Omental fat pad (tissue), 4 donors: ENCODE data around the gene FXR2. TPM values are rescaled to one million over a fixed set of nuclear protein-coding genes. Genes with fewer than 3 reads are reported as not detected.
"Not testable (repeated sequence)": the region's sequence is repeated elsewhere in the genome, so short reads cannot be mapped to it uniquely, and the experiment has no call there.

Source experiments
- ATAC-seq: fragments of 150-250 bp; one replicate; pipeline ENCODE4 v1.9.1; 2016; ENCODE audit warnings: mild to moderate bottlenecking, moderate library complexity; ENCODE audit not compliant: low FRiP score
- DNase-seq: peaks from one replicate; pipeline ENCODE4 v3.0.0-alpha.2; 2019; ENCODE audit warnings: low spot score
- total RNA-seq, 4 donors: library from RNA; depleted of rRNA; stranded (reverse); fragments of >200 nt; gene quantifications; one replicate each; pipeline ENCODE4 v1.1.0, GENCODE V29; 2016
- TF ChIP-seq, protein P1 (sequence below), 3 donors: fragments of 450-650 bp; IDR thresholded peaks; one replicate each; pipeline ENCODE4 v1.5.1; 2016 to 2017; ENCODE audit warnings: antibody characterized with exemption in 3 of 3, mild to moderate bottlenecking in 3 of 3, moderate library complexity in 2 of 3

The FXR2 gene
- total RNA-seq, 4 donors from 2014 or later, result 17.8 to 30.3 (median 22.7) TPM

DNA sequence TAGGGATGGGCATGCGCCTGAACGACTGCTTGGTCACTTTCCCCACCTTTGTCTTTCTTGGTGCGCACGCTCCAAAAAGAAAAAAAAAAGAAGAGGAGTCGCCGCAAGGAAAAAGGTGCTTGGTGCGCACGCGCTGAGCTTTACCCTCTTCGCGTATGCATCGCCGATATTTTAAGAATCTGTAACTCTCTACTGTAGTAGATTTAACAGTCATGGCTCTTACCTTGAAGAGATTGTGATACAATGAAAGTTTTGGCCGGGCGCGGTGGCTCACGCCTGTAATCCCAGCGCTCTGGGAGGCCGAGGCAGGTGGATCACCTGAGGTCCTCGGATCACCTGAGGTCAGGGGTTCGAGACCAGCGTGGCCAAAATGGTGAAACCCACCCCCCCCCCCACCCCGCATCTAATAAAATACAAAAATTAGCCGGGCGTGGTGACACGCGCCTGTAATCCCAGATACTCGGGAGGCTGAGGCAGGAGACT, 609 bp upstream of the FXR2 start:
- DNase-seq (no peak), ATAC-seq (no peak)
- TF ChIP-seq, protein P1, sequence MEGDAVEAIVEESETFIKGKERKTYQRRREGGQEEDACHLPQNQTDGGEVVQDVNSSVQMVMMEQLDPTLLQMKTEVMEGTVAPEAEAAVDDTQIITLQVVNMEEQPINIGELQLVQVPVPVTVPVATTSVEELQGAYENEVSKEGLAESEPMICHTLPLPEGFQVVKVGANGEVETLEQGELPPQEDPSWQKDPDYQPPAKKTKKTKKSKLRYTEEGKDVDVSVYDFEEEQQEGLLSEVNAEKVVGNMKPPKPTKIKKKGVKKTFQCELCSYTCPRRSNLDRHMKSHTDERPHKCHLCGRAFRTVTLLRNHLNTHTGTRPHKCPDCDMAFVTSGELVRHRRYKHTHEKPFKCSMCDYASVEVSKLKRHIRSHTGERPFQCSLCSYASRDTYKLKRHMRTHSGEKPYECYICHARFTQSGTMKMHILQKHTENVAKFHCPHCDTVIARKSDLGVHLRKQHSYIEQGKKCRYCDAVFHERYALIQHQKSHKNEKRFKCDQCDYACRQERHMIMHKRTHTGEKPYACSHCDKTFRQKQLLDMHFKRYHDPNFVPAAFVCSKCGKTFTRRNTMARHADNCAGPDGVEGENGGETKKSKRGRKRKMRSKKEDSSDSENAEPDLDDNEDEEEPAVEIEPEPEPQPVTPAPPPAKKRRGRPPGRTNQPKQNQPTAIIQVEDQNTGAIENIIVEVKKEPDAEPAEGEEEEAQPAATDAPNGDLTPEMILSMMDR (IDR thresholded peaks at IDR 0.05), result no peak

DNA sequence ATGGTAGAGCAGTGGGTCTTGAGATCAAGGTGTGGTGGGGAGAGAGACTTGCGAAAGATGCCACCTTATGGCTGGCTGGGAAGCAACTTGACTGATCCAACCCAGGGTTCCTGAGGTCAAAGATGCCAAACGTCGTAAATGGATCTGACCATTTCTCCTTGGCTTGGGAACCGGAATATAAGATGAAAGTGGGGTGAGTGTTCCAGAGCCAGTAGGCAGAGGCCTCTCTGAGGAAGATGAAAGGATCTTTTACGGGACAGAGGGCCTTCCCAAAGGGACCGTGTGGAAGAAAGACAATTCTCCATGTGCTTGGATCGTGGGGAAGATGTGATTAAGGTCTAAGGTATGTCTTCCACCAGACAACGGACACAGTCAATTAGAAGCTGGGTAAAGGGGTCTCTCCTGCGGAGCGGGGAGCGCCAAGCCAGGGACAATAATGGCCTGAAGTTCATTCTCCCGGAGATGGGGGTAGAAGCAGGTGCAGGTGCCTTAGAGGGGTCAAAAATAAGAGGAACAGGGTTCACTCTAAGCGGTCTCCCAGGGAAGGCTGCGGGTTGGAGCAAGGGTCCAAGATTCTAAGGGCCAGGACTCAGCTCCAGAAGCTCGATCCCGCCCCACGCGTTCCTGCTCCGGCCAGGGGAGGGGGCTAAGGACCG, 800 bp downstream of the FXR2 start:
- DNase-seq (no peak), ATAC-seq (peak; percentile 1)
- TF ChIP-seq, protein P1 (IDR thresholded peaks at IDR 0.05), result no peak

DNA sequence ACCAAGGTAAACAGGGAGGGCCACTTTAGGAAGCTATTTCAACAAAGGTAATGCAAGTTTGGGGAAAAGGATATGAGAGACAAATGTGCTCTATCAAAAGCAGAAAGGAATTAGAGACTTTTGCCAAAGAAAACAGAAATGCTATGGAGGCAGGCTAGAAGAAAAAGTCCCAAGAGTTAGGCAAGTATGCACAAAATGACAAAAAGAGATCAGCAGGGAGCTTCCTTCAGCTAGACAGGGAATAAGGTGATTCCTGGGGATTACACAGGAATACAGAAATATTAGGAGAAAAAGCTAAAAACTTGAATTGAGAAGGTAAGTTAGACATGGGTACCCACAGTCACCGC, 2.4 kb downstream of the FXR2 start:
- TF ChIP-seq, protein P1 (IDR thresholded peaks at IDR 0.05), result no peak
- DNase-seq (no peak), ATAC-seq (no peak)

DNA sequence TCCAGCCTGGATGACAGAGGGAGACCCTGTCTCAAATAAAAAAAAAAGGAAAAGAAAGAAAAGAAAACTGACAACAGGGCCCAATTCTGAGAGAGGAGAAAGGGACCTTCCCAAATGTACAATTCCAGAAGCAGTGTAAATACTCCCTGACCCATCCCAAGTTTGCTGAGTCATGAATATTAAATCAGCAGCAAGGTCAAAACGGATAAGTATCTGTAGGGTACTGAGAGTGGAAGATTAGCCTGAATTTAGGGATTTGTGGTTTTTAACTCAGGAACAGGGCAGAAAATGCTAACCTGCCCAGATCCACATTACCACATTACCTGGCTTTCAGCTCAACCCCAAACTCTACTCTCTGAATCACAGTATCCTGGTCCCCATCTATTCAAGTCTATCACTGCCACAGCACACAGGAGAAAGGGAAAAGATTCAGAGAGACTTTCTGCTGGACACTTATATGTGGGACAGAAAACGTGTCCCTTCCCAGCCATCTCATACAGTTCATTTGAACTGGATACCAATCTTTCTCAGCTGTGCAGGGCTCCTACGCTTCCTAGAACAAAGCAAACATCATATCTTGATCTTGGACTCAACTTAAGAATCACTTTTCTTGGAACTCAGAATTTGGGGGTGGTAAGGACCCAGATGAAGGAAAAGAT, 2.9 kb downstream of the FXR2 start:
- TF ChIP-seq, protein P1 (IDR thresholded peaks at IDR 0.05), result no peak
- DNase-seq, result no peak
- no peak for ATAC-seq

DNA sequence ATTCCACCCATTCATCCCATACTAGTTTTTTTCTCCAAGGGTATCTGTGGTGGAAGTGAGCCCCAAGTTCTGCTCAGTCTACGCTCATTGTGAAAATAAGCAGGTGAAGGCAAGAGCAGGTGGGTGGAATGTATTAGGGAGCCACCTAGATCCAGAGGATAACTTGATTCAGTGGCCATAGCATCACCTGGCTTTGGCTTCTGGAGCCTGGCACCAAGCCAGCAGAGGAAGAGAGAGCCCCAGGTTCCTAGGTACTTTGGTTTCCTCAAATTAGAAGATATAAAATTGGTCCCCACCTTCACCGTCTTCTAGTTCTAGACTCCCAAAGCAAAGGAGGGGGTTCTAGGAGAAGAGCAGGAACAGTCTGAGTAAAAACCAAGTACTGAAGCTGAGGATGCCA, 4.1 kb downstream of the FXR2 start:
- DNase-seq (no peak), ATAC-seq (no peak)
- TF ChIP-seq, protein P1 (IDR thresholded peaks at IDR 0.05), result no peak

DNA sequence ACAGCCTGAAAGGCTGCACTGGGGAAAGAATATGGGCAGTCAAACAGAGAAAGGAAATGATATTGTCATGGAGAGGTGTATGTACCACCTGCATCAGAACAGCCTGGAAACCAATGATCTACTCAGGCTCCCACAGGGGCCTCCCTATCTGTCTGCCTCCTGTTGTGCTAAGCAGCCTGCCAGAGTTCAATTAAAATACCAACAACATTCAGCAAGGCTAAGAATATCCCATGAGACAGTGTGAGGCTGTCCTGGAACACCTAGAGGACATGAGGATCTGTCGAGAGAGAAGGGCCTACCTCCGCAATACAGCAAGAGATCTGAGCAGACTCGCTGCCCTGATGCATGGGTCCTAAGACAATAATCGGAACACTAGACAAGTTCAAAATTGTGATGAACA, 8.4 kb downstream of the FXR2 start:
- DNase-seq (no peak), ATAC-seq (no peak)
- TF ChIP-seq, protein P1 (IDR thresholded peaks at IDR 0.05), result no peak

DNA sequence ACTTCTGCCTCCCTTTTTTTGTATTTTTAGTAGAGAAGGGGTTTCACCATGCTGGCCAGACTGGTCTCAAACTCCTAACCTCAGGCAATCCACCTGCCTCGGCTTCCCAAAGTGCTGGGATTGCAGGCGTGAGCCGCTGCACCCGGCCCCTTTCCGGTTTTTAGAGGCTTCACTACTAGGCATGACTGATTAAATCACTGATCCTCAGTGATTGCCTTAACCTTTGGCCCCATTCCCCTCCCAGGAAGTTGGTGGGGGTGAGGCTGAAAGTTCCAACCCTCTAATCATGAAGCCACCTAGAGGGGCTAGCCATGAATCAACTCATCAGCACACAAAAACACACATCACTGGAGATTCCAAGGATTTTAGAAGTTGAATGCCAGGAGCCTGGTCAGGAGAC, 17.1 kb downstream of the FXR2 start:
- not testable (repeated sequence) for ATAC-seq, DNase-seq
